Activated CD4-positive, alpha-beta memory T cell treated with anti-CD3 and anti-CD28 coated beads for 36 hours (primary cell): ENCODE results near the gene ACSBG1. TPM values are rescaled to one million over a fixed set of nuclear protein-coding genes. Genes with fewer than 3 reads are reported as not detected.

ENCODE experiments used
- CTCF ChIA-PET: fragments of 350-600 bp; sonication (Branson Sonifier 250); formaldehyde crosslinking; loops from one replicate; lab custom pipeline; 2021; ENCODE audit warnings: antibody characterized with exemption, inconsistent platforms; lab: Charles Lee
- POLR2A ChIA-PET: fragments of 350-600 bp; sonication (Branson Sonifier 250); formaldehyde crosslinking; loops from one replicate; lab custom pipeline; 2021; ENCODE audit warnings: antibody characterized with exemption; lab: Charles Lee
- DNase-seq: peaks from one replicate; pipeline ENCODE4 v3.0.0-alpha.2; 2020
- H3K27ac Mint-ChIP-seq: one replicate; pipeline ENCODE4 v1.8.0; 2021; ENCODE audit warnings: mixed read lengths
- H3K27me3 Mint-ChIP-seq: one replicate; pipeline ENCODE4 v1.8.0; 2021; ENCODE audit warnings: mixed read lengths
- H3K36me3 Mint-ChIP-seq: one replicate; pipeline ENCODE4 v1.8.0; 2021; ENCODE audit warnings: mixed read lengths
- H3K4me1 Mint-ChIP-seq: one replicate; pipeline ENCODE4 v1.8.0; 2021; ENCODE audit warnings: low read depth, mixed read lengths
- H3K4me3 Mint-ChIP-seq: one replicate; pipeline ENCODE4 v1.8.0; 2021; ENCODE audit warnings: mild to moderate bottlenecking, mixed read lengths
- H3K9me3 Mint-ChIP-seq: one replicate; pipeline ENCODE4 v1.8.0; 2021; ENCODE audit warnings: mixed read lengths
- intact Hi-C: fragments of 100-400 bp; cut with micrococcal nuclease; formaldehyde crosslinking; loops from one replicate; pipeline ENCODE4 v1.15.1; 2023
- total RNA-seq, 2 experiments: library from RNA; stranded (reverse); gene quantifications; one replicate each; pipeline ENCODE4 v1.2.3, GENCODE V29; 2021

The ACSBG1 gene
- total RNA-seq, 2 experiments from 2014 or later: 0.26 TPM; not detected in 1

GRCh38 chr15:78194568-78194925, 39.8 kb downstream of the ACSBG1 start:
- peaks cover 3% of the 10 kb centered on the region for H3K9me3 Mint-ChIP-seq
- ChIA-PET POLR2A (interaction anchor here (1.3 kb wide), 1 partner anchor 82 kb away, joined by 3 read pairs; no protein-coding TSS in a partner anchor), CTCF (interaction anchor here (0.6 to 5.5 kb wide), 18 partner anchors 9 to 241 kb away, joined by 3 to 76 read pairs (median 10); partner anchors contain the start of genes CIB2, DNAJA4 and IDH3A)
- no peak for DNase-seq
- no peaks in the 10 kb centered on the region for H3K27me3 Mint-ChIP-seq
- no peaks in the 10 kb centered on the region for H3K36me3 Mint-ChIP-seq
- H3K27ac Mint-ChIP-seq: no peak overlapping the region
- H3K4me1 Mint-ChIP-seq: no peaks in the 10 kb centered on the region
- intact Hi-C loops: loop anchor here (2.0 kb wide), 1 partner anchor 236 kb away; no protein-coding TSS in a partner anchor
- H3K4me3 Mint-ChIP-seq: no peak overlapping the region

- Mint-ChIP-seq H3K27ac (no peak overlapping the region), H3K4me1 (no peaks in the 10 kb centered on the region), H3K4me3 (no peak overlapping the region), H3K9me3 (peaks cover 3% of the 10 kb centered on the region), H3K36me3 (no peaks in the 10 kb centered on the region), H3K27me3 (no peaks in the 10 kb centered on the region)
- POLR2A ChIA-PET: no interaction called here
- intact Hi-C loops: loop anchor here (2.0 kb wide), 1 partner anchor 235 kb away; no protein-coding TSS in a partner anchor
- DNase-seq: no peak
- CTCF ChIA-PET: interaction anchor here (0.6 to 5.5 kb wide), 14 partner anchors 10 to 240 kb away, joined by 3 to 76 read pairs (median 10); partner anchors contain the start of genes CIB2, DNAJA4 and IDH3A
These were observed 40.4 kb downstream of the ACSBG1 start for GRCh38 chr15:78193731-78194567.

- Mint-ChIP-seq H3K9me3 (peaks cover 3% of the 10 kb centered on the region), H3K36me3 (no peaks in the 10 kb centered on the region), H3K27ac (no peak overlapping the region), H3K27me3 (no peaks in the 10 kb centered on the region), H3K4me1 (no peaks in the 10 kb centered on the region), H3K4me3 (no peak overlapping the region)
- ChIA-PET POLR2A (no interaction called here), CTCF (interaction anchor here (0.6 to 4.4 kb wide), 4 partner anchors 11 to 182 kb away, joined by 3 to 26 read pairs (median 4); no protein-coding TSS in a partner anchor)
- intact Hi-C loops: no loop called here
- DNase-seq: no peak
These were observed 41.4 kb downstream of the ACSBG1 start for GRCh38 chr15:78192826-78193594.

GRCh38 chr15:78182821-78183220, 51.5 kb downstream of the ACSBG1 start:
- no peaks in the 10 kb centered on the region for H3K27me3 Mint-ChIP-seq
- CTCF ChIA-PET: no interaction called here
- peaks cover 3% of the 10 kb centered on the region for H3K9me3 Mint-ChIP-seq
- intact Hi-C loops: no loop called here
- H3K36me3 Mint-ChIP-seq: no peaks in the 10 kb centered on the region
- H3K4me1 Mint-ChIP-seq: no peaks in the 10 kb centered on the region
- H3K4me3 Mint-ChIP-seq: no peak overlapping the region
- POLR2A ChIA-PET: no interaction called here
- no peak overlapping the region for H3K27ac Mint-ChIP-seq
- DNase-seq: no peak

- CTCF ChIA-PET: no interaction called here
- Mint-ChIP-seq H3K9me3 (peaks cover 3% of the 10 kb centered on the region), H3K36me3 (no peaks in the 10 kb centered on the region), H3K4me3 (no peak overlapping the region), H3K4me1 (no peaks in the 10 kb centered on the region), H3K27ac (no peak overlapping the region), H3K27me3 (no peaks in the 10 kb centered on the region)
- POLR2A ChIA-PET: no interaction called here
- intact Hi-C loops: no loop called here
- DNase-seq: no peak
These were observed 52.0 kb downstream of the ACSBG1 start for GRCh38 chr15:78182336-78182700.

- H3K27ac Mint-ChIP-seq: no peak overlapping the region
- CTCF ChIA-PET: interaction anchor here (1.4 to 2.0 kb wide), 2 partner anchors 16 to 67 kb away, joined by 3 to 9 read pairs; no protein-coding TSS in a partner anchor
- H3K27me3 Mint-ChIP-seq: no peaks in the 10 kb centered on the region
- no peaks in the 10 kb centered on the region for H3K4me1 Mint-ChIP-seq
- H3K9me3 Mint-ChIP-seq: no peaks in the 10 kb centered on the region
- no peak overlapping the region for H3K4me3 Mint-ChIP-seq
- intact Hi-C loops: no loop called here
- H3K36me3 Mint-ChIP-seq: no peaks in the 10 kb centered on the region
- no peak for DNase-seq
- POLR2A ChIA-PET: no interaction called here
These were observed 54.5 kb downstream of the ACSBG1 start for GRCh38 chr15:78179906-78180305.

- Mint-ChIP-seq H3K27ac (no peak overlapping the region), H3K4me1 (peaks cover 3% of the 10 kb centered on the region), H3K9me3 (no peaks in the 10 kb centered on the region), H3K36me3 (no peaks in the 10 kb centered on the region), H3K27me3 (no peaks in the 10 kb centered on the region), H3K4me3 (no peak overlapping the region)
- ChIA-PET CTCF (interaction anchor here (0.6 to 3.6 kb wide), 5 partner anchors 16 to 67 kb away, joined by 3 to 40 read pairs (median 9); no protein-coding TSS in a partner anchor), POLR2A (no interaction called here)
- no peak for DNase-seq
- intact Hi-C loops: no loop called here
These were observed 55.0 kb downstream of the ACSBG1 start for GRCh38 chr15:78179286-78179840.

GRCh38 chr15:78178064-78178463, 56.3 kb downstream of the ACSBG1 start:
- Mint-ChIP-seq H3K27ac (no peak overlapping the region), H3K4me1 (peaks cover 11% of the 10 kb centered on the region), H3K4me3 (no peak overlapping the region), H3K27me3 (no peaks in the 10 kb centered on the region), H3K9me3 (no peaks in the 10 kb centered on the region), H3K36me3 (peaks cover 4% of the 10 kb centered on the region)
- ChIA-PET CTCF (interaction anchor here (0.5 to 3.6 kb wide), 11 partner anchors 12 to 402 kb away, joined by 3 to 40 read pairs (median 4); no protein-coding TSS in a partner anchor), POLR2A (no interaction called here)
- DNase-seq: no peak
- intact Hi-C loops: no loop called here

- intact Hi-C loops: loop anchor here (1.0 kb wide), 1 partner anchor 64 kb away; no protein-coding TSS in a partner anchor
- Mint-ChIP-seq H3K4me3 (no peak overlapping the region), H3K36me3 (peaks cover 8% of the 10 kb centered on the region), H3K27ac (no peak overlapping the region), H3K4me1 (peaks cover 14% of the 10 kb centered on the region), H3K9me3 (no peaks in the 10 kb centered on the region), H3K27me3 (no peaks in the 10 kb centered on the region)
- DNase-seq: peak; percentile 59
- POLR2A ChIA-PET: no interaction called here
- CTCF ChIA-PET: interaction anchor here (0.5 to 3.6 kb wide), 14 partner anchors 9 to 403 kb away, joined by 3 to 40 read pairs (median 4); no protein-coding TSS in a partner anchor
These were observed 56.9 kb downstream of the ACSBG1 start for GRCh38 chr15:78177447-78177873.

GRCh38 chr15:78175330-78175729, 59.0 kb downstream of the ACSBG1 start:
- intact Hi-C loops: no loop called here
- POLR2A ChIA-PET: no interaction called here
- no peaks in the 10 kb centered on the region for H3K27me3 Mint-ChIP-seq
- H3K27ac Mint-ChIP-seq: no peak overlapping the region
- H3K4me3 Mint-ChIP-seq: no peak overlapping the region
- H3K4me1 Mint-ChIP-seq: peaks cover 17% of the 10 kb centered on the region
- CTCF ChIA-PET: interaction anchor here (0.7 to 1.2 kb wide), 3 partner anchors 20 to 66 kb away, joined by 3 to 5 read pairs (median 3); no protein-coding TSS in a partner anchor
- peaks cover 25% of the 10 kb centered on the region for H3K36me3 Mint-ChIP-seq
- DNase-seq: no peak
- no peaks in the 10 kb centered on the region for H3K9me3 Mint-ChIP-seq

GRCh38 chr15:78174401-78174800, 60.0 kb downstream of the ACSBG1 start:
- DNase-seq: no peak
- Mint-ChIP-seq H3K9me3 (no peaks in the 10 kb centered on the region), H3K4me1 (peaks cover 17% of the 10 kb centered on the region), H3K36me3 (peaks cover 31% of the 10 kb centered on the region), H3K4me3 (no peak overlapping the region), H3K27me3 (no peaks in the 10 kb centered on the region), H3K27ac (no peak overlapping the region)
- CTCF ChIA-PET: interaction anchor here (0.6 to 1.2 kb wide), 3 partner anchors 50 to 67 kb away, joined by 3 read pairs; no protein-coding TSS in a partner anchor
- intact Hi-C loops: no loop called here
- POLR2A ChIA-PET: no interaction called here
